ENCODE measurements around the gene B3GALT6.

Gene B3GALT6

DNA sequence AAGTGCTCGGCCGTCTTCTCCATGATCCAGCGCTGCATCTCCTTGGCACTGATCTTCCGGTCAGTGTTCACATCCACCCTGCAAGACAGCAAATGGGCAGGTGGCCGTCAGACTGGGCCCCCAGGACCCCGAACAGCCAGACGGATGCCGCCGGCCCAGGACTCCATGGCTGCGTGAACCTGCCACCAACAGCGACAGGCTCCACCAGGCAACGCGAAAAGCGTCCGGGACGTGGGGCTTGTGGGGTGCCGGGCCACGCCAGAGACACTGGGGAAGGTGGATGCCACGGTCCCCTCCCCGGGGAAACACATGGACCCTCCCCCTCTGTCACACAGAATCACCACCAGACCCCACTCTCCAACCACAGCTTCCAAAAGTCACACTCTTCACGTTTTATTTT lies 8.1 kb upstream of the B3GALT6 start:
- TF ChIP-seq, protein P1, sequence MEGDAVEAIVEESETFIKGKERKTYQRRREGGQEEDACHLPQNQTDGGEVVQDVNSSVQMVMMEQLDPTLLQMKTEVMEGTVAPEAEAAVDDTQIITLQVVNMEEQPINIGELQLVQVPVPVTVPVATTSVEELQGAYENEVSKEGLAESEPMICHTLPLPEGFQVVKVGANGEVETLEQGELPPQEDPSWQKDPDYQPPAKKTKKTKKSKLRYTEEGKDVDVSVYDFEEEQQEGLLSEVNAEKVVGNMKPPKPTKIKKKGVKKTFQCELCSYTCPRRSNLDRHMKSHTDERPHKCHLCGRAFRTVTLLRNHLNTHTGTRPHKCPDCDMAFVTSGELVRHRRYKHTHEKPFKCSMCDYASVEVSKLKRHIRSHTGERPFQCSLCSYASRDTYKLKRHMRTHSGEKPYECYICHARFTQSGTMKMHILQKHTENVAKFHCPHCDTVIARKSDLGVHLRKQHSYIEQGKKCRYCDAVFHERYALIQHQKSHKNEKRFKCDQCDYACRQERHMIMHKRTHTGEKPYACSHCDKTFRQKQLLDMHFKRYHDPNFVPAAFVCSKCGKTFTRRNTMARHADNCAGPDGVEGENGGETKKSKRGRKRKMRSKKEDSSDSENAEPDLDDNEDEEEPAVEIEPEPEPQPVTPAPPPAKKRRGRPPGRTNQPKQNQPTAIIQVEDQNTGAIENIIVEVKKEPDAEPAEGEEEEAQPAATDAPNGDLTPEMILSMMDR (IDR thresholded peaks at IDR 0.05; ENCODE audit: extremely low read depth, insufficient read depth, missing control alignments): no peak
- in situ Hi-C loops (cut with MboI; ENCODE audit: low pct_unique_long_range_greater_than_20kb, low sequenced_read_pairs, unreplicated experiment): no loop called here
- no peak for DNase-seq (ENCODE audit: low spot score)

DNA sequence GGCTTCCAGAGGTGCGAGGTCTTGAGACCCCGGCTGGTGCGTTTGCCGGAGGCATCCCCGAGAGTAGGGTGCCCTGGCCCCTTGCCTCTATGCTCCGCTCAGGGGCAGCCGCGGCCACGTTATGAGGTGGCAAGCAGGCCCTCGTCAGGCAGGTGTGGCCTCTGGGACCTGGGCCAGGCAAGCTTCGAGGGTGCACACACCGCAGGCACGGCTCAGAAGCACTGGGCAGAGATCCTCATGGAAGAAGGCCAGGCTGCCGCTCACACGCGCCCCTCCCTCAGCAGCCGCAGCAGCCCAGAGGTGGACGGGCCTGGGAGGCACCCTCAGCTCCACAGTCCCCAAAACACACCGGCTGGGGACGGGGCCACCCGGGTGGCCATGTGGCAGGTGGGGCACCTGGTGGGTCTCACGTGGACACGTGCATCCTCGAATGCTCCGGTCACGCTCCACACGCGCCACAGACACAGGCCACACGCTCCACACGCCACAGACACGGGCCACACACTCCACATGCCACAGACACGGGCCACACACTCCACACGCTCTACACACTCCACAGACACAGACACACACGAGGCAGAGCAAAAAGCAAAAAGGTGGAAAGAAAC lies 6.7 kb upstream of the B3GALT6 start:
- DNase-seq (ENCODE audit: low spot score): no peak
- in situ Hi-C loops (cut with MboI; ENCODE audit: low pct_unique_long_range_greater_than_20kb, low sequenced_read_pairs, unreplicated experiment): no loop called here
- TF ChIP-seq, protein P1 (IDR thresholded peaks at IDR 0.05; ENCODE audit: extremely low read depth, insufficient read depth, missing control alignments): no peak

DNA sequence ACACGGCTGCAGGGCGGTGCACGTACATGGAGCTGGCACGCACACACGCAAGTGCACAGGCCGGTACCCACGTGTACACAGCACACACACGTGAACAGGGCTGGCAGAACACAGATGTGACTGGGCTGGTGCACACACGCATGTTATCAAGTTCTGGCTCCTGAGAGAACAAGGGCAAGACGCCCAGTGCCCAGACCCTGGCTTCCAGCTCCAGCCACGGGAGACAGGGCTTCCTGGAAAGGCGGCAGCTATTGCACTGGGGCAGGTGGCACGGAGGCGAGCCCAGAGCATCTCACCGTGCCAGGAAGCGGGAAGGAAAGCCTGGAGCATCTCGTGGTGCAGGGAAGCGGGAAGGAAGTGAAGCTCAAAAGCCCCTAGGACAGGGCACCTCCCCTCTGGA lies 6.1 kb upstream of the B3GALT6 start:
- TF ChIP-seq, protein P1 (IDR thresholded peaks at IDR 0.05; ENCODE audit: extremely low read depth, insufficient read depth, missing control alignments): no peak
- in situ Hi-C loops (cut with MboI; ENCODE audit: low pct_unique_long_range_greater_than_20kb, low sequenced_read_pairs, unreplicated experiment): no loop called here
- DNase-seq (ENCODE audit: low spot score): no peak

DNA sequence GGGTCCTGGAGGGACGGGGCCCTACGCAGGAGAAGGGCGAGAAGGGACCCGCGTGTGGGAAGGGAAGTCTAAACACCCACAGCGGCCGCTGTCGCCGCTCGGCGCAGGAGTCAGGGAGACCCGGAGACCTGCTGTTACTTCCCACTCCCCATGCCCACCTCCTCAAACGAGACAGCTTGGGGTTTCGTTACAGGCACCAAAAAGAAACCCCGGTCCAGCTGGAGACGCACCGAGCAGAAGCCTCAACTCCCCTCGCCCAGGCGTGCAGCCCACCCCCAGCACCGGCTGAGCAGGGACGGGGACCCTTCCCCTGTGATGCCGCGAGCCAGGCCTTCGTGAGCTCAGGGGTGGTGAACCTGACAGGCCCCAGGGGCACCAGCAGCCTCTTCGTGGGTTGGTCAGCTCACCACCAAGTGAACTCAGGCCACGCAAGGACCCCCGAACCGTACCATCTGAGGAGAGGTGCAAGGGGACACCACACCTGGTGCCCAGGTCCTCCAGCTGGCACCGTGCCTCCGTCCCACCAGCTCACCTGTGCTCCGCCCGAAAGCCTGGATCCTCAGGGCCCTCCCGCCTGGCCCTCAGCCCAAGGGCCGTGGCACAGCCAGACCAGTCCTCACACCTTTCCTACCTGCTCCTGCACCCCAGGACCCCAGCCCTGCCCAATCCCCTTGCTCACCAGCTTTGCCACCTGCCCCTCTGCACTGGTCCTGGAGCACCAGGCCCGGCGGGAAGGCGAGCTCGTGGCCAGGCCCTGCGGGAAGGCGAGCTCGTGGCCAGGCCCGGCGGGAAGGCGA lies 5.3 kb upstream of the B3GALT6 start:
- DNase-seq (ENCODE audit: low spot score): no peak
- in situ Hi-C loops (cut with MboI; ENCODE audit: low pct_unique_long_range_greater_than_20kb, low sequenced_read_pairs, unreplicated experiment): no loop called here

DNA sequence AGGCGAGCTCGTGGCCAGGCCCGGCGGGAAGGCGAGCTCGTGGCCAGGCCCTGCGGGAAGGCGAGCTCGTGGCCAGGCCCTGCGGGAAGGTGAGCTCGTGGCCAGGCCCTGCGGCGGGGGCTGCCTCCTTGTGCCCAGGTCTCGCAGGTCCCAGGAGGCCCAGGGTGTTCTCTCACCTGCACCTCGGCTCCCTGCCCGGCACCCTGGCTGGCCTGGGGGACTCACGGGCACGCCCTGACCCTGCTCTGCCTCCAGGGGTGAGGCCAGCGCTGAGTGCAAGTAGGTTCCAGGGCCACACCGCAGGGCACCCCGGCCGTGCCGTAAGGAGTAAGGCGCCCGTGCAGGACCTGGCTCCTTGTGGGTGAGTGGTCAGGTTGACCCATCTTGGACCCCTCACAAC lies 4.7 kb upstream of the B3GALT6 start:
- in situ Hi-C loops (cut with MboI; ENCODE audit: low pct_unique_long_range_greater_than_20kb, low sequenced_read_pairs, unreplicated experiment): no loop called here
- TF ChIP-seq, protein P1 (IDR thresholded peaks at IDR 0.05; ENCODE audit: extremely low read depth, insufficient read depth, missing control alignments): no peak
- no peak for DNase-seq (ENCODE audit: low spot score)

More for the DNA sequence above, 5.3 kb upstream of the B3GALT6 start:
- TF ChIP-seq, protein P1 (IDR thresholded peaks at IDR 0.05; ENCODE audit: extremely low read depth, insufficient read depth, missing control alignments): no peak

DNA sequence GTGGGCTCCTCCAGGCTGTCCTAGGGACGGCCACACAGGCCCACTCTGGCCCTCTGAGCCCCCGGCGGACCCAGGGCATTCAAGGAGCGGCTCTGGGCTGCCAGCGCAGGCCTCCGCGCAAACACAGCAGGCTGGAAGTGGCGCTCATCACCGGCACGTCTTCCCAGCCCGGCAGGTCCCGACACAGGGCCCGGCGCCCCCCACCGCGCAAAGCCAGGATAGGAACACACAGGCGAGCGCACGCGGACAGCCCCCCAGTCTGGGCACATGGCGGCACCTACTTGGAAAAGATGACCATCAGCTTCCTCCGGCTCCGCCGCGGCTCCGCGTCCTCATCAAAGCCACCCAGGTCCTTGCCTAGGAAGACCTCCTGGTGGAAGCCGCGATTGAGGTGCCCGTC lies 3.9 kb upstream of the B3GALT6 start:
- DNase-seq (ENCODE audit: low spot score): no peak
- TF ChIP-seq, protein P1 (IDR thresholded peaks at IDR 0.05; ENCODE audit: extremely low read depth, insufficient read depth, missing control alignments): no peak
- in situ Hi-C loops (cut with MboI; ENCODE audit: low pct_unique_long_range_greater_than_20kb, low sequenced_read_pairs, unreplicated experiment): no loop called here

Data from GM13977 (cell line).